ENCODE results near the gene ZNF304.

Gene ZNF304

GRCh38 chr19:57321116-57321515 lies 30.0 kb upstream of the ZNF304 start:
- Histone ChIP-seq H3K4me1 (ENCODE audit: control insufficient read depth, insufficient read depth, low read length) (peaks cover 19% of the 10 kb centered on the region), H3K9me3 (ENCODE audit: control insufficient read depth in 2 of 2, low read length in 2 of 2) (peaks cover 3 to 4% of the 10 kb centered on the region in 2 donors), H3K9ac (ENCODE audit: low read length in 2 of 2) (peak overlapping the region; percentile 95 to 96), H3K36me3 (ENCODE audit: control insufficient read depth in 2 of 2, insufficient read depth in 2 of 2, low read length in 2 of 2) (peaks cover 25 to 31% of the 10 kb centered on the region in 2 donors), H3K27me3 (ENCODE audit: control insufficient read depth in 1 of 2, insufficient read depth in 2 of 2, low read length in 2 of 2) (peaks cover 0 to 4% of the 10 kb centered on the region in 2 donors), H3K27ac (ENCODE audit: low read length) (peak overlapping the region; percentile 88), H3K4me3 (ENCODE audit: low read length in 2 of 2) (peak overlapping the region; percentile 75 to 92)

- Histone ChIP-seq H3K36me3 (ENCODE audit: control insufficient read depth in 2 of 2, insufficient read depth in 2 of 2, low read length in 2 of 2) (peaks cover 29 to 37% of the 10 kb centered on the region in 2 donors), H3K27ac (ENCODE audit: low read length) (no peak overlapping the region), H3K4me3 (ENCODE audit: low read length in 2 of 2) (peak overlapping the region; percentile 75 to 92), H3K27me3 (ENCODE audit: control insufficient read depth in 1 of 2, insufficient read depth in 2 of 2, low read length in 2 of 2) (peaks cover 0 to 4% of the 10 kb centered on the region in 2 donors), H3K9me3 (ENCODE audit: control insufficient read depth in 2 of 2, low read length in 2 of 2) (peaks cover 3 to 4% of the 10 kb centered on the region in 2 donors), H3K9ac (ENCODE audit: low read length in 2 of 2) (peak overlapping the region; percentile 95 to 96), H3K4me1 (ENCODE audit: control insufficient read depth, insufficient read depth, low read length) (peaks cover 19% of the 10 kb centered on the region)
Observed at GRCh38 chr19:57321751-57322150, 29.3 kb upstream of the ZNF304 start.

DNA sequence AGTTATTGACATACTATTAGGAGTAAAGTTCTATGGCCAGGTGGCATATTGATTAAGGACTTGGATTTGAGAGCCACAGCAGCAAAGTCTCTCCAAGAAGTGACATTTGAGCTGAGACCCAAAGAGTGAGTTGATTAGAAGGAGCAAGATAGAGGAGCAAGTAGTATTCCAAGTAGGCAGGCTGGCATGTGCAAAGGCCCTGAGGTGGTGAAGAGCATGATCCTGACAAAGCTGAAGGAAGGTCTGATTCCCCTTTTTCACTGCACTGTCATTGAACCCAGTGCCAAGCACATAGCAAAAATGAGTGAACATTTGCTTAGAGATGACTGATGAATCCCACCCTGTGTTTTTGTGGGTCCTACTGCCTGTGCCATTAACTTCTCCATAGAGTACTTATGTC lies 26.1 kb upstream of the ZNF304 start:
- peaks cover 21 to 22% of the 10 kb centered on the region in 2 donors for H3K9me3 ChIP-seq (ENCODE audit: control insufficient read depth in 2 of 2, low read length in 2 of 2)
- H3K4me1 ChIP-seq (ENCODE audit: control insufficient read depth, insufficient read depth, low read length): peaks cover 19% of the 10 kb centered on the region
- H3K36me3 ChIP-seq (ENCODE audit: control insufficient read depth in 2 of 2, insufficient read depth in 2 of 2, low read length in 2 of 2): peaks cover 51 to 60% of the 10 kb centered on the region in 2 donors
- H3K9ac ChIP-seq (ENCODE audit: low read length in 2 of 2): no peak overlapping the region
- no peaks in the 10 kb centered on the region for H3K27me3 ChIP-seq (ENCODE audit: control insufficient read depth in 1 of 2, insufficient read depth in 2 of 2, low read length in 2 of 2)
- no peak overlapping the region for H3K27ac ChIP-seq (ENCODE audit: low read length)
- no peak overlapping the region for H3K4me3 ChIP-seq (ENCODE audit: low read length in 2 of 2)

DNA sequence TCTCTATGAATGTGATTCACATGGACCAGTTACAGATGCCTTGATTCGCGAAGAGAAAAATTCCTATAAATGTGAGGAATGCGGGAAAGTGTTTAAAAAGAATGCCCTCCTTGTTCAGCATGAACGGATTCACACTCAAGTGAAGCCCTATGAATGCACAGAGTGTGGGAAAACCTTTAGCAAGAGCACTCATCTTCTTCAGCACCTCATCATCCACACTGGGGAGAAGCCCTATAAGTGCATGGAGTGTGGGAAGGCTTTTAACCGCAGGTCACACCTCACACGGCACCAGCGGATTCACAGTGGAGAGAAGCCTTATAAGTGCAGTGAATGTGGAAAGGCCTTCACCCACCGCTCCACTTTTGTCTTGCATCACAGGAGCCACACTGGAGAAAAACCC lies 23.1 kb upstream of the ZNF304 start:
- H3K4me3 ChIP-seq (ENCODE audit: low read length in 2 of 2): no peak overlapping the region
- no peaks in the 10 kb centered on the region for H3K27me3 ChIP-seq (ENCODE audit: control insufficient read depth in 1 of 2, insufficient read depth in 2 of 2, low read length in 2 of 2)
- H3K9ac ChIP-seq (ENCODE audit: low read length in 2 of 2): no peak overlapping the region
- no peaks in the 10 kb centered on the region for H3K4me1 ChIP-seq (ENCODE audit: control insufficient read depth, insufficient read depth, low read length)
- peaks cover 52 to 63% of the 10 kb centered on the region in 2 donors for H3K36me3 ChIP-seq (ENCODE audit: control insufficient read depth in 2 of 2, insufficient read depth in 2 of 2, low read length in 2 of 2)
- no peak overlapping the region for H3K27ac ChIP-seq (ENCODE audit: low read length)
- H3K9me3 ChIP-seq (ENCODE audit: control insufficient read depth in 2 of 2, low read length in 2 of 2): peaks cover 21 to 22% of the 10 kb centered on the region in 2 donors

DNA sequence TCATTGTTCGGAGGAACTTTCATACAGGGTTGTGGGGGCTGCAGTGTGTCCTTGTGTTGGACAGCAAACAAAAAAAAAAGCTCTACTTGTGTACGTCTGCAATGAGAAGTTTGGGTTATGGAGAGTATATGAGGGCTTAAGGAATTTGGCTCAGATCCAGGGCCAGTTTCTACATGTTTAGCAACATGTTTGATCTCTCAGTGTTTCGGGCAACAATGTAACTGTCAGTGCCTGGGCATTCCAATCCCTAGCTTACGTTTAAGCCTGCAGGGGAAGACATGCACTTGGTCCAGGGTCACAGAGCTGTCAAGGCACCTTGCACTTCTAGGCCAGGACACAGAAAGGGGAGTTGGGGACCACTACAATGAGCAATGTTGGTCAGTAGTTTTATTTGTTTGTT lies 16.9 kb upstream of the ZNF304 start:
- Histone ChIP-seq H3K9ac (ENCODE audit: low read length in 2 of 2) (no peak overlapping the region), H3K27me3 (ENCODE audit: control insufficient read depth in 1 of 2, insufficient read depth in 2 of 2, low read length in 2 of 2) (no peaks in the 10 kb centered on the region), H3K36me3 (ENCODE audit: control insufficient read depth in 2 of 2, insufficient read depth in 2 of 2, low read length in 2 of 2) (peaks cover 3 to 9% of the 10 kb centered on the region in 2 donors), H3K27ac (ENCODE audit: low read length) (no peak overlapping the region), H3K4me1 (ENCODE audit: control insufficient read depth, insufficient read depth, low read length) (peaks cover 4% of the 10 kb centered on the region), H3K4me3 (ENCODE audit: low read length in 2 of 2) (no peak overlapping the region), H3K9me3 (ENCODE audit: control insufficient read depth in 2 of 2, low read length in 2 of 2) (peaks cover 0 to under 1% of the 10 kb centered on the region in 2 donors)

DNA sequence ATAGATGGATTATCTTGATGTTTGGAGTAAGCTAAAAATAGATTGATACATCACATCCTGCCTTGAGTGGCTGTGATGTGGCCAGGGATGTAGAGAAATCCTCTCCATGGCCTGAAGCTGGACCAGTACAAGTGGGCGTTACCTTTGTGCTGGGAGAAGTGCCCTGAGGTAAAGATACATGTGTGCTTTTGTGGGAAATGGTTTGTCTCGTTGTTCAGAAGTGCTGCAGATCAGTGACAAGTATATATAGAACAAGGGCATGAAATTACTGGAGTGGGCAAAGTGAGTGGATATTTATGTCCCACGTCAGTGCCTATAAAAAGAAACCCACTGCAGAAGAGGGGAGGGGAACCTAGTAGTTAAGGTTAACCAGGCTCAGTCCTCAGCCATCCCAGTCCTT lies 12.2 kb upstream of the ZNF304 start:
- peak overlapping the region in 1 of 2 donors; percentile 31 for H3K4me3 ChIP-seq (ENCODE audit: low read length in 2 of 2)
- H3K4me1 ChIP-seq (ENCODE audit: control insufficient read depth, insufficient read depth, low read length): peaks cover 4% of the 10 kb centered on the region
- H3K9me3 ChIP-seq (ENCODE audit: control insufficient read depth in 2 of 2, low read length in 2 of 2): no peaks in the 10 kb centered on the region
- H3K9ac ChIP-seq (ENCODE audit: low read length in 2 of 2): no peak overlapping the region
- no peaks in the 10 kb centered on the region for H3K36me3 ChIP-seq (ENCODE audit: control insufficient read depth in 2 of 2, insufficient read depth in 2 of 2, low read length in 2 of 2)
- no peak overlapping the region for H3K27ac ChIP-seq (ENCODE audit: low read length)
- H3K27me3 ChIP-seq (ENCODE audit: control insufficient read depth in 1 of 2, insufficient read depth in 2 of 2, low read length in 2 of 2): no peaks in the 10 kb centered on the region

- H3K4me1 ChIP-seq (ENCODE audit: control insufficient read depth, insufficient read depth, low read length): peaks cover 4% of the 10 kb centered on the region
- H3K27me3 ChIP-seq (ENCODE audit: control insufficient read depth in 1 of 2, insufficient read depth in 2 of 2, low read length in 2 of 2): no peaks in the 10 kb centered on the region
- no peaks in the 10 kb centered on the region for H3K9me3 ChIP-seq (ENCODE audit: control insufficient read depth in 2 of 2, low read length in 2 of 2)
- H3K36me3 ChIP-seq (ENCODE audit: control insufficient read depth in 2 of 2, insufficient read depth in 2 of 2, low read length in 2 of 2): no peaks in the 10 kb centered on the region
- H3K27ac ChIP-seq (ENCODE audit: low read length): no peak overlapping the region
- H3K9ac ChIP-seq (ENCODE audit: low read length in 2 of 2): no peak overlapping the region
- no peak overlapping the region for H3K4me3 ChIP-seq (ENCODE audit: low read length in 2 of 2)
Observed at GRCh38 chr19:57342582-57342981, 8.5 kb upstream of the ZNF304 start.

DNA sequence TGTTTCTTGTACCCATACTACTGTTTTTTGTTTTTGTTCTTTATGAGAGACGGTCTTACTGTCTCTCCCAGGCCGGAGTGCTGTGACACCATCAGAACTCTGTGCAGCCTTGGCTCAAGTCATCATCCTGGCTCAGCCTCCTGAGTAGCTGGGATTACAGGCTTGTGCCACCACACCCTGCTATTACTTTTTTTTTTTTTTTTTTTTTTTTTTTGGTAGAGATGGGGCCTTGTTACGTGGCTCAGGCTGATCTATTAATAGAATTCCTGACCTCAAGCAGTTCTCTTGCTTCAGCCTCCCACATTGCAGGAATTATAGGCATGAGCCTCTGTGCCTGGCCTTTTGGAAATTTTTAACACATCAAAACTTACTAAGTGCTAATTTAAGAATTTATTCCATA lies 2.9 kb upstream of the ZNF304 start:
- Histone ChIP-seq H3K36me3 (ENCODE audit: control insufficient read depth in 2 of 2, insufficient read depth in 2 of 2, low read length in 2 of 2) (peaks cover 2 to 3% of the 10 kb centered on the region in 2 donors), H3K27me3 (ENCODE audit: control insufficient read depth in 1 of 2, insufficient read depth in 2 of 2, low read length in 2 of 2) (no peaks in the 10 kb centered on the region), H3K9ac (ENCODE audit: low read length in 2 of 2) (no peak overlapping the region), H3K27ac (ENCODE audit: low read length) (no peak overlapping the region), H3K9me3 (ENCODE audit: control insufficient read depth in 2 of 2, low read length in 2 of 2) (peaks cover 0 to 2% of the 10 kb centered on the region in 2 donors), H3K4me1 (ENCODE audit: control insufficient read depth, insufficient read depth, low read length) (peaks cover 21% of the 10 kb centered on the region), H3K4me3 (ENCODE audit: low read length in 2 of 2) (no peak overlapping the region)

- Histone ChIP-seq H3K27me3 (ENCODE audit: control insufficient read depth in 1 of 2, insufficient read depth in 2 of 2, low read length in 2 of 2) (no peaks in the 10 kb centered on the region), H3K9me3 (ENCODE audit: control insufficient read depth in 2 of 2, low read length in 2 of 2) (peaks cover 12 to 17% of the 10 kb centered on the region in 2 donors), H3K4me1 (ENCODE audit: control insufficient read depth, insufficient read depth, low read length) (peaks cover 24% of the 10 kb centered on the region), H3K27ac (ENCODE audit: low read length) (no peak overlapping the region), H3K9ac (ENCODE audit: low read length in 2 of 2) (peak overlapping the region; percentile 92 to 98), H3K36me3 (ENCODE audit: control insufficient read depth in 2 of 2, insufficient read depth in 2 of 2, low read length in 2 of 2) (peaks cover 33 to 40% of the 10 kb centered on the region in 2 donors), H3K4me3 (ENCODE audit: low read length in 2 of 2) (peak overlapping the region; percentile 96 to 100)
Observed at GRCh38 chr19:57351867-57352266, 796 bp downstream of the ZNF304 start.

GRCh38 chr19:57355916-57356315 lies 4.8 kb downstream of the ZNF304 start:
- H3K4me3 ChIP-seq (ENCODE audit: low read length in 2 of 2): no peak overlapping the region
- peaks cover 50 to 62% of the 10 kb centered on the region in 2 donors for H3K36me3 ChIP-seq (ENCODE audit: control insufficient read depth in 2 of 2, insufficient read depth in 2 of 2, low read length in 2 of 2)

DNA sequence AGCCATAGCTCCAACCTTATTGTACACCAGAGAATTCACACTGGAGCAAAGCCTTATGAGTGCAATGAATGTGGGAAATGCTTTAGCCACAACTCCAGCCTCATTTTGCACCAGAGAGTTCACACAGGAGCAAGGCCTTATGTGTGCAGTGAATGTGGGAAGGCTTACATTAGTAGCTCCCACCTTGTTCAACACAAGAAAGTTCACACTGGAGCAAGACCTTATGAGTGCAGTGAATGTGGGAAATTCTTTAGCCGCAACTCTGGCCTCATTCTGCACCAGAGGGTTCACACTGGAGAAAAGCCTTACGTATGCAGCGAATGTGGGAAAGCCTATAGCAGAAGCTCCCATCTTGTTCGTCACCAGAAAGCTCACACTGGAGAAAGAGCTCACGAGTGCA lies 6.3 kb downstream of the ZNF304 start:
- H3K4me1 ChIP-seq (ENCODE audit: control insufficient read depth, insufficient read depth, low read length): peaks cover 10% of the 10 kb centered on the region
- H3K4me3 ChIP-seq (ENCODE audit: low read length in 2 of 2): no peak overlapping the region
- no peaks in the 10 kb centered on the region for H3K27me3 ChIP-seq (ENCODE audit: control insufficient read depth in 1 of 2, insufficient read depth in 2 of 2, low read length in 2 of 2)
- no peak overlapping the region for H3K27ac ChIP-seq (ENCODE audit: low read length)
- H3K9ac ChIP-seq (ENCODE audit: low read length in 2 of 2): no peak overlapping the region
- H3K9me3 ChIP-seq (ENCODE audit: control insufficient read depth in 2 of 2, low read length in 2 of 2): peaks cover 25 to 39% of the 10 kb centered on the region in 2 donors
- peaks cover 50 to 62% of the 10 kb centered on the region in 2 donors for H3K36me3 ChIP-seq (ENCODE audit: control insufficient read depth in 2 of 2, insufficient read depth in 2 of 2, low read length in 2 of 2)

More at GRCh38 chr19:57355916-57356315, 4.8 kb downstream of the ZNF304 start:
- Histone ChIP-seq H3K9ac (ENCODE audit: low read length in 2 of 2) (no peak overlapping the region), H3K27me3 (ENCODE audit: control insufficient read depth in 1 of 2, insufficient read depth in 2 of 2, low read length in 2 of 2) (no peaks in the 10 kb centered on the region), H3K27ac (ENCODE audit: low read length) (no peak overlapping the region), H3K4me1 (ENCODE audit: control insufficient read depth, insufficient read depth, low read length) (peaks cover 20% of the 10 kb centered on the region), H3K9me3 (ENCODE audit: control insufficient read depth in 2 of 2, low read length in 2 of 2) (peaks cover 25 to 39% of the 10 kb centered on the region in 2 donors)

Data from stomach smooth muscle (tissue), 2 donors.